Small intestine (tissue), 7 donors: Measurements from ENCODE around the gene DDX39B. TPM values are rescaled to one million over a fixed set of nuclear protein-coding genes. Genes with fewer than 3 reads are reported as not detected.

Source experiments
- DNase-seq, 2 donors: peaks; one replicate each; pipeline versions ENCODE4 v3.0.0 to v3.0.0-alpha.2; 2013
- FAIRE-seq: peaks from 2 replicates; lab custom pipeline; 2012; peaks lifted over from hg19 to GRCh38; lab: Jason Lieb, UNC
- H3K27ac ChIP-seq, 3 donors: one replicate each; pipeline ENCODE4 v1.5.1; 2013; ENCODE audit warnings: low read length in 2 of 3, mild to moderate bottlenecking in 2 of 3, control low read depth in 1 of 3, inconsistent platforms in 1 of 3, low read depth in 1 of 3, moderate library complexity in 1 of 3
- H3K27me3 ChIP-seq, 3 donors: one replicate each; pipeline ENCODE4 v1.6.1; 2013; ENCODE audit warnings: low read length in 3 of 3, inconsistent platforms in 1 of 3; ENCODE audit not compliant: control insufficient read depth in 3 of 3, insufficient read depth in 3 of 3
- H3K36me3 ChIP-seq, 3 donors: one replicate each; pipeline ENCODE4 v1.6.1; 2013; ENCODE audit warnings: low read length in 3 of 3, inconsistent platforms in 1 of 3, low read depth in 1 of 3, mild to moderate bottlenecking in 1 of 3, moderate library complexity in 1 of 3; ENCODE audit not compliant: control insufficient read depth in 3 of 3, insufficient read depth in 2 of 3
- H3K4me1 ChIP-seq, 3 donors: one replicate each; pipeline ENCODE4 v1.6.1; 2013; ENCODE audit warnings: low read length in 2 of 3, inconsistent platforms in 1 of 3, low read depth in 1 of 3, mild to moderate bottlenecking in 1 of 3, moderate library complexity in 1 of 3; ENCODE audit not compliant: control insufficient read depth in 3 of 3, insufficient read depth in 2 of 3
- H3K4me3 ChIP-seq, 3 donors: one replicate each; pipeline ENCODE4 v1.5.1; 2013; ENCODE audit warnings: low read length in 3 of 3, control low read depth in 1 of 3, inconsistent platforms in 1 of 3, low read depth in 1 of 3, mild to moderate bottlenecking in 1 of 3, moderate library complexity in 1 of 3
- H3K9me3 ChIP-seq, 2 donors: one replicate each; pipeline ENCODE4 v1.6.1; 2013; ENCODE audit warnings: low read depth in 1 of 2, low read length in 1 of 2; ENCODE audit not compliant: control insufficient read depth in 2 of 2, insufficient read depth in 1 of 2
- WGBS, 3 donors: extraction: QIAGEN DNeasy Blood & Tissue Kit; methylation state at CpG; one replicate each; pipeline ENCODE4 v1.1.7; 2013; 5-methylcytosine and 5-hydroxymethylcytosine counted together
- polyA plus RNA-seq, 4 donors: library from polyadenylated mRNA; stranded (reverse) in 3 of 4; unstranded in 1 of 4; fragments of 200-250 nt in 3 of 4; fragments of 120-200 nt in 1 of 4; gene quantifications; one replicate each; pipeline versions ENCODE4 v1.2.1 to v1.2.3, GENCODE V29; 2013
- donor health status: healthy with polysubstance abuse.
- donor health status: control.
- donor health status: control.
- donor health status: Bipolar disorder and iron deficiency.
- donor health status: healthy.

DDX39B gene
- polyA plus RNA-seq, 4 donors = 307 to 440 (median 358) TPM

DNA sequence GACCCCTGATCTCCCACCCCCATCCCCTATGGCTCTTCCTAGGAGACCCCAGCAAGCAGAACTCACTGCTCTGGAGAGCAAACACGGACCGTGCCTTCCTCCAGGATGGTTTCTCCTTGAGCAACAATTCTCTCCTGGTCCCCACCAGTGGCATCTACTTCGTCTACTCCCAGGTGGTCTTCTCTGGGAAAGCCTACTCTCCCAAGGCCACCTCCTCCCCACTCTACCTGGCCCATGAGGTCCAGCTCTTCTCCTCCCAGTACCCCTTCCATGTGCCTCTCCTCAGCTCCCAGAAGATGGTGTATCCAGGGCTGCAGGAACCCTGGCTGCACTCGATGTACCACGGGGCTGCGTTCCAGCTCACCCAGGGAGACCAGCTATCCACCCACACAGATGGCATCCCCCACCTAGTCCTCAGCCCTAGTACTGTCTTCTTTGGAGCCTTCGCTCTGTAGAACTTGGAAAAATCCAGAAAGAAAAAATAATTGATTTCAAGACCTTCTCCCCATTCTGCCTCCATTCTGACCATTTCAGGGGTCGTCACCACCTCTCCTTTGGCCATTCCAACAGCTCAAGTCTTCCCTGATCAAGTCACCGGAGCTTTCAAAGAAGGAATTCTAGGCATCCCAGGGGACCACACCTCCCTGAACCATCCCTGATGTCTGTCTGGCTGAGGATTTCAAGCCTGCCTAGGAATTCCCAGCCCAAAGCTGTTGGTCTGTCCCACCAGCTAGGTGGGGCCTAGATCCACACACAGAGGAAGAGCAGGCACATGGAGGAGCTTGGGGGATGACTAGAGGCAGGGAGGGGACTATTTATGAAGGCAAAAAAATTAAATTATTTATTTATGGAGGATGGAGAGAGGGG is 31.7 kb upstream of the DDX39B start:
- FAIRE-seq = no peak

DNA sequence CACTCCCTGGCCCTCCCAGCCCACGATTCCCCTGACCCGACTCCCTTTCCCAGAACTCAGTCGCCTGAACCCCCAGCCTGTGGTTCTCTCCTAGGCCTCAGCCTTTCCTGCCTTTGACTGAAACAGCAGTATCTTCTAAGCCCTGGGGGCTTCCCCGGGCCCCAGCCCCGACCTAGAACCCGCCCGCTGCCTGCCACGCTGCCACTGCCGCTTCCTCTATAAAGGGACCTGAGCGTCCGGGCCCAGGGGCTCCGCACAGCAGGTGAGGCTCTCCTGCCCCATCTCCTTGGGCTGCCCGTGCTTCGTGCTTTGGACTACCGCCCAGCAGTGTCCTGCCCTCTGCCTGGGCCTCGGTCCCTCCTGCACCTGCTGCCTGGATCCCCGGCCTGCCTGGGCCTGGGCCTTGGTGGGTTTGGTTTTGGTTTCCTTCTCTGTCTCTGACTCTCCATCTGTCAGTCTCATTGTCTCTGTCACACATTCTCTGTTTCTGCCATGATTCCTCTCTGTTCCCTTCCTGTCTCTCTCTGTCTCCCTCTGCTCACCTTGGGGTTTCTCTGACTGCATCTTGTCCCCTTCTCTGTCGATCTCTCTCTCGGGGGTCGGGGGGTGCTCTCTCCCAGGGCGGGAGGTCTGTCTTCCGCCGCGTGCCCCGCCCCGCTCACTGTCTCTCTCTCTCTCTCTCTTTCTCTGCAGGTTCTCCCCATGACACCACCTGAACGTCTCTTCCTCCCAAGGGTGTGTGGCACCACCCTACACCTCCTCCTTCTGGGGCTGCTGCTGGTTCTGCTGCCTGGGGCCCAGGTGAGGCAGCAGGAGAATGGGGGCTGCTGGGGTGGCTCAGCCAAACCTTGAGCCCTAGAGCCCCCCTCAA is 30.5 kb upstream of the DDX39B start, which contains the start of gene LTA:
LTA (plus strand) TSS at position 249 of the 871 bp plus-strand sequence; CDS start at position 703, 454 bp downstream.
- Histone ChIP-seq H3K9me3 (no peaks in the 10 kb centered on the region), H3K36me3 (no peaks in the 10 kb centered on the region), H3K4me1 (no peaks in the 10 kb centered on the region), H3K27ac (peak within 1 kb of the TSS in 2 of 3 donors; percentile 47 to 80), H3K4me3 (peak within 1 kb of the TSS in 1 of 3 donors; percentile 12), H3K27me3 (peaks cover 0 to 21% (median 0%) of the 10 kb centered on the region in 3 donors)
- DNase-seq (no peak), FAIRE-seq (no peak)
- 68 to 74% (median 72%) methylated on average over 22 to 27 of the region's 27 CpGs for WGBS, 3 donors

More for the DNA sequence above, 31.7 kb upstream of the DDX39B start:
- Histone ChIP-seq H3K36me3 (no peaks in the 10 kb centered on the region), H3K27ac (peak overlapping the region in 1 of 3 donors; percentile 9), H3K9me3 (no peaks in the 10 kb centered on the region), H3K4me1 (no peaks in the 10 kb centered on the region), H3K27me3 (peaks cover 0 to 19% (median 0%) of the 10 kb centered on the region in 3 donors), H3K4me3 (no peak overlapping the region)
- DNase-seq = no peak
- 85 to 92% (median 89%) methylated on average over 9 of the region's 9 CpGs for WGBS, 3 donors

DNA sequence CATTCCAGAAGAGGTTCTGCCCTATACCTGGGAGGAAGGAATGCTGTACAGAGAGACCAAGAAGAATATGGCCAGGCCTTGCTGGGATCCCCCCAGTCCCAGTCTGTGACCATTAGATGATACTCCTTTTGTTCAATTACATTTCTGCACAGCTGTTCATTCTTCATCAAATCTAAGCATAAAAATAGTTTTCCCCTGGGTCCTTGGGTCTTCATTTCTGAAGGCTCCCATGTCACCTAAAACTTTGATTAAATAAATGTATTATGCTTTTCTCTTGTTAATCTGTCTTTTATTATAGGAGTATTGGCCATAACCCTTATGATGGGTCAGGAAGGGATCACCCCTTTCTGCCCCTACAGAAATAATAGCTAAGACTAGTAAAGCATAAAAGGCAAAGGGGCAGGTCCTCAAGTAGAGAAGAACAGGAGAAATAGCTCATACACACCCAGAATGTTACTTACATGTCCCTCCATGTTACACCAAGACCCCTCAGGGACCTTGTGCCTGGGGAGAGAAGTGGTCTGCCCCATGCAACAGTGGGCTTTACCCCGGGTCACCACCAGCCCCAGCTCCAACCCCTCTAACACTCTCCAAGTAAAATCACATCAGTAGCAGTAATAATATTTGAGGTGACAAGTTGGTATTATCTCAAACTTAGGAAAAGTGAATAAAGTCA is 28.2 kb upstream of the DDX39B start:
- no peak overlapping the region for H3K4me3 ChIP-seq
- no peaks in the 10 kb centered on the region for H3K4me1 ChIP-seq
- no peaks in the 10 kb centered on the region for H3K36me3 ChIP-seq
- 82 to 88% (median 84%) methylated on average over 1 of the region's 1 CpG for WGBS, 3 donors
- no peak for DNase-seq
- H3K9me3 ChIP-seq = no peaks in the 10 kb centered on the region
- no peak for FAIRE-seq
- H3K27ac ChIP-seq = no peak overlapping the region
- H3K27me3 ChIP-seq = peaks cover 0 to 15% (median 0%) of the 10 kb centered on the region in 3 donors

DNA sequence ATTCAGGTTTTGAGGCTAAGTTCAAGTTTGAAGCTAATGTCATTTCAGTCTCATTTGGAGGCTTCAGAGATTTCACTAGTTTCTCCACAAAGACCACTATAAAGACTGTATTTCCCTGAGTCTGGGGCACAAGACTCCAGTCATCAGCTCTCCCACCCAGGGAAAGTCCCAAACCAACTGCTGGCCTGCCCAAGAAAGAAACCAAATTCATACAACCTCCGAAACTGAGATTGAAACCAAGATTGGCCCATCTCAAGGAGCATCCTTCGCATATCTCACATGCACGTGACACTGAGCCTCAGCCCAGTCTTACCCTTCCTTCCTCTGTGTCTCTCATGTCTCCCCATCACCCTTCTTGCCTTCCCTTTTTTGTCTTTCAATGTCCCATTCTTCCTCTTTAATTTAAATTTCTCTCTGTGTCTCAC is 26.7 kb upstream of the DDX39B start:
- Histone ChIP-seq H3K36me3 (no peaks in the 10 kb centered on the region), H3K27ac (no peak overlapping the region), H3K27me3 (peaks cover 0 to 3% (median 0%) of the 10 kb centered on the region in 3 donors), H3K4me3 (no peak overlapping the region), H3K9me3 (no peaks in the 10 kb centered on the region), H3K4me1 (no peaks in the 10 kb centered on the region)
- FAIRE-seq (no peak), DNase-seq (no peak)
- WGBS, 3 donors = 59 to 64% (median 61%) methylated on average over 3 of the region's 3 CpGs

DNA sequence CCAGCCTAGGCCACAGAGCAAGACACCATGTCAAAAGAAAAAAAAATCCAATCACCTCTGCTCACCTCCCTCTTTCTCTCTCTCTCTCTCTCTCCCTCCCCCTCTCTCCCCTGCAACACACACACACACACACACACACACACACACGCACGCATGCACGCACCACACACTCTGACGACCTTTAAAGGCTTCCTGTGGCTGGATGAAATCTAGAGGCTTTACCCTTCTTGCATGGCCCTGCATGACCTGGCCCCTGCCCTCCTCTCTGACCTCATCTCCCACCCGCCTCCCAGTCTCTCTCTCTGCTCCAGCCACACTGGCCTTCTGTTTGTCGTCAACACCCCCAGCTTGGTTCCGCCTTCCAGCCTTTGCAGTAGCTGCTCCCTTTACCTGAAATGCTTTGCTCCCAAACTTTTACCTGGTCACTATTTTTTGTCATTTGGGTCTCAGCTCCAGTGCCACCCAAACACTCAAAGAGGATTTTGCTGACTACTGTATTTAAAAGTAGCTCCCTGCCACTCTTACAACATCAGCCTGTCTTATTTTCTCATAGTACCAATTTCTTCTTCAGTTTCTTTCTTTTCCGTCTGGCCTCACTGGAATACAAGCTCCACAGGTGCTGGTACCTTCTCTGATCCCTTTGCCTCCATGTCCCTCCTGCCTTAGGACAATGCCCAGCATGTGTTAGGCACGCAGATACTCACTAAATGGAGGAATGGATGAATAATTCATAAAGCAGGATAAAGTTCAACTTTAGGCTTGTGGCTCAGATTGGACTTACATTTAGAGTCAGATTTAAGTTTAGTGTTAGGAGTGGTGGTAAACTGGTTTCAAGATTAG is 25.9 kb upstream of the DDX39B start:
- DNase-seq (no peak), FAIRE-seq (no peak)
- Histone ChIP-seq H3K4me3 (no peak overlapping the region), H3K4me1 (no peaks in the 10 kb centered on the region), H3K27me3 (peaks cover 0 to 3% (median 0%) of the 10 kb centered on the region in 3 donors), H3K36me3 (no peaks in the 10 kb centered on the region), H3K27ac (no peak overlapping the region), H3K9me3 (no peaks in the 10 kb centered on the region)
- 42 to 46% (median 45%) methylated on average over 9 of the region's 9 CpGs for WGBS, 3 donors

DNA sequence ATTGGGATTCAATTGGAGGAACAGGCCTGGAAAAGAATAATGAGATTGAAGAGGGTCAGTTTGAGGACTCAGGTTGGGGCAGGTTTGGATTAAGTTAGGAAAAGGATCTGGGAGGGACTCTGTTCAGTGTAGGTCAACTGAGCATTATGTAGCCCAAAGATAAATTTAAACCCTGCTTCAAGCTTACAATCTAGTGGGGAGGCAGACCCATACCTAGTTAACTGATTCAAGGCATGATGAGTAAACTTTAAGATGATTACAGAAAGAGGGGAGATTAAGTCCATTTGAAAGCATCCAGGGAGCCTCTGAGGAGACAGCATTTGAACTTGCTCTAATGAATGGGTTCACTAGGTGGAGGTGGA is 18.9 kb upstream of the DDX39B start:
- Histone ChIP-seq H3K9me3 (no peaks in the 10 kb centered on the region), H3K36me3 (peaks cover 4 to 46% (median 9%) of the 10 kb centered on the region in 3 donors), H3K27ac (peak overlapping the region in 1 of 3 donors; percentile 52), H3K4me1 (peaks cover 0 to 5% (median 0%) of the 10 kb centered on the region in 3 donors), H3K27me3 (no peaks in the 10 kb centered on the region), H3K4me3 (no peak overlapping the region)
- no peak for DNase-seq
- FAIRE-seq = no peak

DNA sequence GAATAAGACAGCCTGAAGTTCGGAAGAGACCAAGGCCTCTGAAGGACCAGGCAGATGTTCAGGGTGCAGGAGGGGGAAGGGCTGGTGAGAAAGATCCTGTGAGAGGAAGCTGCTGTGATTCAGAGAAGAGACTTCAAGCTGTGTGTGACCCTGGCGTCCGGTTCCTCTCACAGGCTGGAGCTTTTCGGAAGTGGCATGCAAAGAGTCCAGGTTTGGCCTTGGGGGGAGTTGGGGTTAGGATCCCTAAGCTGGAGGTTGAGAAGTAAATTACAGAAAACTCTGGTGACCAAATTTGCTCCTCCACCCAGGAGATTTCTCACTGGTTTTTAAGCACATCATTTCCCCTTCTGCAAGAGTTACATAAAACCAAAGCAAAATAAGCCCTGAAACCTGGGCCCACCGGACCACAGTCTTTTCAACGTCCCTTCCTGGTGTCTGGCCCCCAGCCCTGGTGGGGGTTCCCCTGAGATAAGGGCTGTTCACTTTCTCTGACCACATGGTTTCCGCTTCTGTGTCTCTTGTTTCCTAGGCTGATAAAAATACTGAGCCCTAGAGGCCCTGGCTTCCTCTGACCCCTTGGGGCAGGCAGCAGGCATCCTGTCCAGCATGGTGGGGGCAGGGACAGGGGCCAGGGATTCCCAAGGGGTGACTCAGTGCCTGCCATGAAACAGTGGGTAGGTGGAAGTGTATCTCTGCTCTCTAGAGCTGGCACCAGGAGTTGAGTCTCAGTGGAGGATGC is 18.3 kb upstream of the DDX39B start:
- Histone ChIP-seq H3K4me3 (no peak overlapping the region), H3K27ac (peak overlapping the region in 2 of 3 donors; percentile 28 to 52), H3K36me3 (peaks cover 4 to 46% (median 9%) of the 10 kb centered on the region in 3 donors), H3K9me3 (no peaks in the 10 kb centered on the region), H3K4me1 (peaks cover 0 to 5% (median 0%) of the 10 kb centered on the region in 3 donors), H3K27me3 (no peaks in the 10 kb centered on the region)
- DNase-seq = peak in 1 of 2 donors; percentile 30
- WGBS, 3 donors = 52 to 84% (median 68%) methylated on average over 7 of the region's 7 CpGs
- no peak for FAIRE-seq
